GM19240 (cell line): Measurements from ENCODE around the gene EOLA1.
"Not testable (repeated sequence)": the region's sequence is repeated elsewhere in the genome, so short reads cannot be mapped to it uniquely, and the experiment has no call there.

ENCODE experiments used
- DNase-seq: peaks from one replicate; pipeline ENCODE4 v3.0.0; 2011; ENCODE audit warnings: low spot score; ENCODE audit not compliant: insufficient read length

The EOLA1 gene

GRCh38 chrX:149595943-149596342 is 55.1 kb downstream of the EOLA1 start:
- not testable (repeated sequence) for DNase-seq
